DMS 273 treated with DMSO at 0.1 percent for 48 hours (cell line): Measurements from ENCODE around the gene A3GALT2.
"Not testable (repeated sequence)": the region's sequence is repeated elsewhere in the genome, so short reads cannot be mapped to it uniquely, and the experiment has no call there.

Experiments
- DNase-seq: peaks from one replicate; lab custom pipeline; 2025; lab: John Stamatoyannopoulos, UW

Gene A3GALT2

DNA sequence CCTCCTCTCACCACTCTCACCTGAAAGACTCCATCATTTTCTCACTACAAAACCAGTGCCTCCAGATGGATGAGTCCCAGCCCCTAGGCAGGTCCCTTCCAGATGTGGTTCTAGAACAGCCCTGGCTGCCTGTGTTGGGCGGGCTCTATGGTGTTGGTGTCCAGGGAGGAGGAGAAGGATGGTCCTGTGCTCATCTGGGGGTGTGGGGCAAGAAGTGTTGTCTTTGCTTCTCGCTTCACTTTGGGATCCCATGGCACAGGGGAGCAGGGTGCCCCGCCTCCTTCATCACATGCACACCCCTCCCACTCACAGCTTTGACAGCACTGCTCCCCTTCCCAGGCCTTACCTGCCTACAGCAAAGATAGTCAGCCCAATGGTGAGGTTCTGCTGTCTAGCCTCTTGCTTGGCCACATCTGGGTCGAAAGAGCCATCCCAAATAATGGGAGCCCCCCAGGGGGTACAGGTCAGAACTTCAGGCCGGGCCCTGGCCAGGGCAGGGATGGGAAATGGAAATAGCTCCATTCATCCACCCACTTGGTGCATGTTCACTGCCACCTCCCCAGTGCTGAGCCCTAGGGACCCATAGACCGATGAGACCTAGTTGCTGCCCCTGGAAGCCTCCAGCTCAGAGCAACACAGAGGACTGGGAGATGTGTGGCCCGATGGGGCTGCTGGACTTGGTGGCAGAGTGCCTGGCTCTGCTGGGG lies 9.0 kb downstream of the A3GALT2 start:
- no peak for DNase-seq

DNA sequence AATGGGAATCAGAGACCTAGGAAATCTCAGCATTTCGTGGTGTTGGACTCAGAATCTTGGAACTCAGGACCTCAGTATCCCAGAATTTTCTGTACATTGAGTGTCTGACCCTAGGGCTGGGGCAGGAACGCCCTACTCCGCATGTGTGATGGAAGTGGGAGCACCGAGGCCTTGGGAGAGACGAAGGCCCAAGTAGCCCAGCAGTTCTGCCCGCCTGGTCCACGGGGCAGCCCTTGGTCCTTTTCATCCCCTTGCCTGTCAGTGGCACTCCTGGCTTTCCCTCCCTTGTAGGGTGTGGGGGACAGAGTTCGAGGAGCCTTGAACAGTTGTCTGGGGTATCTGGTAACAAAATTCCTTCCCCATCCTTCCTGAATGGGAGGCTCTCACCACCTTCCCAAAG lies 10.2 kb downstream of the A3GALT2 start:
- no peak for DNase-seq

- DNase-seq = not testable (repeated sequence)
These were observed 11.5 kb downstream of the A3GALT2 start for GRCh38 chr1:33309351-33309750.

GRCh38 chr1:33307494-33307864 lies 13.4 kb downstream of the A3GALT2 start:
- DNase-seq = no peak

GRCh38 chr1:33306653-33307493 lies 14.0 kb downstream of the A3GALT2 start:
- DNase-seq = no peak

GRCh38 chr1:33305816-33306652 lies 14.9 kb downstream of the A3GALT2 start:
- DNase-seq = no peak

GRCh38 chr1:33305016-33305415 lies 15.9 kb downstream of the A3GALT2 start:
- no peak for DNase-seq

- DNase-seq = no peak
These were observed 18.6 kb downstream of the A3GALT2 start for GRCh38 chr1:33302325-33302724.

DNA sequence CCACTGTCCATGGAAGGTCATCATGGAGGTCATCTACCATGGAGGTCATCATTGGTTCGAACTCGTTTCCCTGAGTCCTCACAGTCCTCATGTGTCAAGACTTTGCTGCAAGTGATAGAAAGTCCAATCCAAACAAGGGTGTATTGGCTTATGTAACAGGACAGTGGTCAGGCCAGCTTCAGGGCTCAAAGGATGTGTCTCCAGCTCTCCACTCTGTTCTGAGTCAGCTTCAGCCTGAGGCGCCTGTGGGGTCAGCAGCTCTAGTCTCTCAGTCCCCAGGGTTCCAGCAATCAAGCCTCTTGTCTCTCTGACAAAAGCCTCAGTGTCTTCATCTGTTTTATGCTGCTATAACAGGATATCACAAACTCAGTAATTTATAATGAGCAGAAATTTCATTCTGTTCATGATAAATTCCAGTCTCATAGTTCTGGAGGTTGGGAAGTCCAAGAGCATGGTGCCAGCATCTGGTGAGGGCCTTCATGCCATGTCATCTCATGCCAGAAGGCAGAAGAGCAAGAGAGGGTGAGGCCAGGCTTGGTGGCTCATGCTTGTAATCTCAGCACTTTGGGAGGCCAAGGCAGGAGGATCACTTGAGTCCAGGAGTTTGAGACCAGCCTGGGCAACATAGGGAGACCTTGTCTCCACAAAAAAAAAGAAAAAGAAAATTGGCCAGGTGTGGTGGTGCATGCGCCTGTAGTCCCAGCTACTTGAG lies 19.5 kb downstream of the A3GALT2 start:
- no peak for DNase-seq

- DNase-seq = no peak
These were observed 20.2 kb downstream of the A3GALT2 start for GRCh38 chr1:33300673-33301072.

DNA sequence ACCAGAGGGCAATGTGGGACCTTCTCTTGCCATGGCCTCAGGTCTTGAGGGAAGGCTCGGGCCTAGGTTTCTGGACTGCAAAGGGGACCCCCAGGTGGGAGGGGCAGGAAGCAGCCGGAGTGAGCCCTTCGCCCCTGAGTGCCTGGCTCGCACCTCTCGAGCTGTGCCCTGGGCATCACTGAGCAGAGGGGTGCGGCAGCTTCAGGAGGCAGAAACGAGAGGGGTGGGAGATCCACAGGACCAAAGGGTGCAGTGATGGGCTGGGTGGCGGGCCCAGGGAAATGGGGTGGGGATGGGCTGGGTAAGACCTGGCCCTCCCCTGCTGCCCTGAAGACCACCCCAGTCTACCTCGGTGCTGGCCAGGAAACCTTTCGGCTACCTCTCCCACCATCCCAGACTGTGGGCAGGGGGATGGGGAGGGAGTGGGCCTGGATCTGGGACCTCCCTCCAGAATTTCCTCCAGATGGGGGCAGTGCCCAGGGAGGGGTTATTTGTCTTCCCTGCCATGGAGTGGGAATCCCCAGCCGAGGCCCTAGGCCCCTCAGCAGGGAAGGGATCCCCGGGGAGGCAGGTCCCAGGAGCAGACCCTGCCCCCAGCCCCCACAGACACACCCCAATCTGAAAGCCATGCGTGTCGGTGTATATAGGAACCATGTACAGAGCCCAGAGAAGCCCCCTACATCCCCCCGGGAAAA lies 21.3 kb downstream of the A3GALT2 start:
- no peak for DNase-seq

DNA sequence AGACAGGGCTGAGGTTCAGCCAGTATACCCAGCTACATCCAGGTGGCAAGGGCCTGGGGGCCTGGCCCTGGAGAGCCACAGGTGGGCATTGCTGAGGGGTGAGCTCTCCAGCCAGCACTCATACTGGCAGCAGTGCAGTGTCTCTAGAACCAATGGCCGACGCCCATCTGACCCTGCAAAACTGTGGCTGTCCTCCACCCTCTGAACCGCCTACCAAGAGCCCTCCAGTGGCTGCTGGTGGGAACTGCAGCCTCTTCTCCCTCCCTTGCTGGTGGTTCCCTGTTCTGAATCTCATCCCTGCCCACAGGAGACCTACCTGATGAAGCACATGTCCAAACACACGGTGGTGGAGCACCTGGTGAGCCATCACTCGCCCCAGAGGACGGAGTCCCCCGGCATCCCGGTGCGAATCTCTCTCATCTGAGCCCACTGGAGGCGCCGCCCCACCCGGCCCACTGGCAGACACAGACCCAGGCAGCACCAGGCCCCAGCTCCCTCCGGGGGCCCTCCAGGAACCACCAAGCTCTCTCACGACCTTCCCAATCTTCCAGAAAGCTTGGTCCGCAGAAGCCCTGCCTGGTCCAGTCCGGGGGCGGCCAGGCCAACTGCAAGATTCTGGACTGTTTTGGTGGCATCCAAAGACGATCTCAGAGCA lies 22.1 kb downstream of the A3GALT2 start:
- DNase-seq = no peak

GRCh38 chr1:33297911-33298622 lies 22.8 kb downstream of the A3GALT2 start:
- DNase-seq = no peak

DNA sequence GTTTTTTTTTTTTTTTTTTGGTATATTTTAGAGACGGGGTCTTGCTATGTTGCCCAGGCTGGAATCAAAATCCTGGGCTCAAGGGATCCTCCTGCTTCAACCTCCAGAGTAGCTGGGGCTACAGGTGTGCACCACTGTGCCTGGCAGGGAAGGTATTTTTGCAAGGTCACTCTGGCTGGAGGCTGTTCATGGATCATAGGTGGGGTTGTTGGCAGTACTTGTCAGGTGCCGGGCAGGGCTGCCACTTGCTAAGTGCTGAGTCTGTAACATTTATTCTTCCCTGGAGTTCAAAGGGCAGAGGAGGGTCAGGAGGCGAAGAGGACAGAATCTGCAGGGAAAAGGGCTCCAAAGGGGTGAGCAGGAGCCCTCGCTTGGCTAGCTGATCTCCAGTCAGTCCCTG lies 24.1 kb downstream of the A3GALT2 start:
- no peak for DNase-seq

- no peak for DNase-seq
These were observed 24.8 kb downstream of the A3GALT2 start for GRCh38 chr1:33296082-33296458.

DNA sequence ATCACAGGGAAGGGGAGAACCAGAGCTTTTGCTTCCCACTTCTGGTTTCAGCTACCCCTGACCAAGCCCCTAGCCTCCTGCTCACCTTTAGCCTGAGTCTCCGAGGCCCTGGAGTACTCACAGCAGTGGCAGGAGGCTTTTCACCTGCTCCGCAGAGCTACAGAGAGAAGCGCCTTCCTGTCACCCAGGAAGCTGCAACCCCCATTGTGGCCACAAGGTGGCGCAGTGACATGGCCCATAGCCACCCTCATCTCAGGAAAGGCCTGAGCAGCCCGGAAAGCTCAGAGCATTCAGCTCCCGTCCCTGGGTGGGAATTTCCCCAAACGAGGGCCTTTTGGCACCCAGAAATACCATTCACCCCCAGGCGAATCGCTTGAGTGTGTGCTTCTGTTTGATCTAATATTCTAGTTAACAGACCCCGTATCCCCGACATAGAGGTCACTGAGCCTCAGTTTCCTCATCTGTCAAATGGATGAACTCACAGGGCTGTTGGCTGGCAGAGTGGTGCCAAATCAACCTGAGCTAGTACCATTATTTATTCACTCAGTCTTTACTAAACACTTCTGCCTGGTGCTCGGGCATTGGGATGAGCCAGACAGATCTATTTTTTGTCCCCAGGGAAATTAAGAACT lies 25.3 kb downstream of the A3GALT2 start:
- peak; percentile 25 for DNase-seq

- no peak for DNase-seq
These were observed 25.9 kb downstream of the A3GALT2 start for GRCh38 chr1:33295023-33295422.

DNA sequence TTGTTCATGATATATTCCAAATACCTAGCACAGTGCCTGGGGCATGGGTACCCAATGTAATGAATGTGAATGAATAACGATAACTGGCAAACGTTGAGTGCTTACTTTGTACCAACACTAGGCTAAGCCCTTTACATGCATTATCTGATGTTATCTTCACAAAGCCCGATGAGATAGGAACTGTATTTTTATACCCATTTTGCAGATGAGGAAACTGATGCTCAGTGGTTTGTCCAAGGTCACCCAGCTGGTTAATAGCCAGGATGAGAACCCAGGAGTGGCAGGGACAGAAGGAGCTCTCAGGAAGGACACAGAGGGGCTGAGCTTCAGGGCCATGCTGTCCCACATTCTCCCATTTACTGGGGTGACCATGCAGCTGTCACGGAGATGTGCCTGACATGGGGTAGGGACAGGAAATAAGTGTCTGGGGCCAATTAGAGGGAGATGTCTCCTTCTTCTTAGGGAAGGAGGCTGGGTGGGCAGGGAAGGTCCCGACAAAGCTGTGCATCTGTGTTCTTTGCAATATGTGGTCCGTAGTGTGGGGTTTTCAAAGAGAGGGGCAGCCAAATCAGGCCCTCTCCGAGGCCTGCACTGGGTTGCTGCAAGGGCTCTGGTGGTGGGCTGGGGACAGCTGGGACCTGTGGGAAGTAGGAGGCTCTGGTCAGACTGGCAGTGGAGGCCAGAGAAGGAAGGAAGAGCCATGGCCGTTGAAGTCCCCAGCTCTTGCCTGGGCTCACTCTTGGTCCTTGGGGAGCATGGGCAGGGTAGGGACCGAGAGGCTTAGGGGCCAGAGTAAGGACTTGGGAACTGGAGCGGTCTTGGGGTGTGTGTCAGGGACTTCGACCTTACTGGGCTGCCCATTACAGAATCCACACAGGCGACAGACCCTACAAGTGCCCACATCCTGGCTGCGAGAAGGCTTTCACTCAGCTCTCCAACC lies 26.6 kb downstream of the A3GALT2 start:
- no peak for DNase-seq
